GM18517 (cell line): ENCODE measurements around the gene SLC16A3.
"Not testable (repeated sequence)": the region's sequence is repeated elsewhere in the genome, so short reads cannot be mapped to it uniquely, and the experiment has no call there.

Source experiments
- ATAC-seq: cut with Tn5 transposase; IDR thresholded peaks from one replicate; pipeline ENCODE4 v1.9.1; 2021; ENCODE audit warnings: mild to moderate bottlenecking, moderate library complexity; ENCODE audit not compliant: unreplicated experiment

Gene SLC16A3

GRCh38 chr17:82228842-82229697, at the start of gene SLC16A3:
SLC16A3 (plus strand) TSS chr17:82229042; CDS start chr17:82236009, 6,967 bp downstream.
- ATAC-seq: no peak

GRCh38 chr17:82179412-82179811, 49.4 kb upstream of the SLC16A3 start:
- no peak for ATAC-seq

GRCh38 chr17:82179946-82180475, 48.8 kb upstream of the SLC16A3 start:
- ATAC-seq: no peak

- no peak for ATAC-seq
Measured at GRCh38 chr17:82180776-82181528, 47.9 kb upstream of the SLC16A3 start.

GRCh38 chr17:82184761-82185160, 44.1 kb upstream of the SLC16A3 start:
- no peak for ATAC-seq

- no peak for ATAC-seq
Measured at GRCh38 chr17:82186221-82186620, 42.6 kb upstream of the SLC16A3 start.

- no peak for ATAC-seq
Measured at GRCh38 chr17:82187500-82187899, 41.3 kb upstream of the SLC16A3 start.

- ATAC-seq: no peak
Measured at GRCh38 chr17:82188001-82188961, 40.6 kb upstream of the SLC16A3 start.

- not testable (repeated sequence) for ATAC-seq
Measured at GRCh38 chr17:82193050-82193449, 35.8 kb upstream of the SLC16A3 start.

GRCh38 chr17:82193520-82194220, 35.2 kb upstream of the SLC16A3 start:
- no peak for ATAC-seq

GRCh38 chr17:82194765-82195164, 34.1 kb upstream of the SLC16A3 start:
- ATAC-seq: no peak

- ATAC-seq: no peak
Measured at GRCh38 chr17:82195675-82196672, 32.9 kb upstream of the SLC16A3 start.

- ATAC-seq: no peak
Measured at GRCh38 chr17:82198092-82198491, 30.8 kb upstream of the SLC16A3 start.

GRCh38 chr17:82199496-82199895, 29.3 kb upstream of the SLC16A3 start:
- no peak for ATAC-seq

GRCh38 chr17:82200135-82200534, 28.7 kb upstream of the SLC16A3 start:
- ATAC-seq: no peak

GRCh38 chr17:82200743-82201497, 27.9 kb upstream of the SLC16A3 start:
- ATAC-seq: no peak

- ATAC-seq: no peak
Measured at GRCh38 chr17:82201498-82201910, 27.3 kb upstream of the SLC16A3 start.

- no peak for ATAC-seq
Measured at GRCh38 chr17:82202981-82203380, 25.9 kb upstream of the SLC16A3 start.
